Measurements from ENCODE around the gene NFKBIL1. TPM values are rescaled to one million over a fixed set of nuclear protein-coding genes. Genes with fewer than 3 reads are reported as not detected.

Gene NFKBIL1
- total RNA-seq, 1 donor = 20.0 TPM

- no peak for TF ChIP-seq CTCF (IDR thresholded peaks at IDR 0.05; ENCODE audit: insufficient read depth, low read length)
These were observed 34.2 kb downstream of the NFKBIL1 start for GRCh38 chr6:31581434-31582229.

DNA sequence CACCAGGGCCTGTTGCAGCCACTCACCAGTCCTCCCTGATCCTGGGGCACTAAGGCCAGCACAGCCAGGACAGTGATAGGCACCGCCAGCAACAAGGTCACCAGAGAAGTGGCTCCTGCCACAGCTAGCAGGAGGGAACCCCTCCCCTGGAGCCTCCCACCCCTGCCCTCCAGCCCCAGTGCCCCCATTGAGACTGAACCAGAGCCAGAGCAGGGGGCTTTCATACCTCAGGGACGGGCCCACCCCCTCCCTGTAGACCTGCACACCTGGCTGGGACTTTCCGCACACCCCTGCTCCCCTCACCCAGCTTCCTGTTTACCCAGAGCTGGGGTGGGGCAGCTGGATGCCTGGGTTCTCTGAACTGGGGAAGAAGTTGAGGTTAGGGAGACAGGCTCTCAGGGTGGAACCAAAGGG, 34.8 kb downstream of the NFKBIL1 start, which contains the start of gene LTB:
TSS of gene LTB (minus strand) at position 195 of the 414 bp plus-strand sequence. CDS start at position 188, 7 bp downstream.
- peak within 1 kb of the TSS; percentile 89 for H3K4me3 ChIP-seq (ENCODE audit: low read depth, low read length)
- DNase-seq (ENCODE audit: low read depth) = no peak
- no peak for TF ChIP-seq CTCF (IDR thresholded peaks at IDR 0.05; ENCODE audit: insufficient read depth, low read length)

More at GRCh38 chr6:31581434-31582229, 34.2 kb downstream of the NFKBIL1 start:
- peak overlapping the region; percentile 89 for H3K4me3 ChIP-seq (ENCODE audit: low read depth, low read length)
- DNase-seq (ENCODE audit: low read depth) = no peak

GRCh38 chr6:31585491-31585890, 38.1 kb downstream of the NFKBIL1 start:
- peak; percentile 27 for TF ChIP-seq CTCF (IDR thresholded peaks at IDR 0.05; ENCODE audit: insufficient read depth, low read length)
- H3K4me3 ChIP-seq (ENCODE audit: low read depth, low read length) = no peak overlapping the region
- no peak for DNase-seq (ENCODE audit: low read depth)

GRCh38 chr6:31586008-31586407, 38.6 kb downstream of the NFKBIL1 start, which contains the start of gene LST1:
Gene LST1 (plus strand): TSS chr6:31586277. CDS start chr6:31587300, 1,023 bp downstream.
- no peak for TF ChIP-seq CTCF (IDR thresholded peaks at IDR 0.05; ENCODE audit: insufficient read depth, low read length)
- DNase-seq (ENCODE audit: low read depth) = no peak
- H3K4me3 ChIP-seq (ENCODE audit: low read depth, low read length) = no peak within 1 kb of the TSS

- no peak for DNase-seq (ENCODE audit: low read depth)
- TF ChIP-seq CTCF (IDR thresholded peaks at IDR 0.05; ENCODE audit: insufficient read depth, low read length) = no peak
- no peak overlapping the region for H3K4me3 ChIP-seq (ENCODE audit: low read depth, low read length)
These were observed 39.3 kb downstream of the NFKBIL1 start for GRCh38 chr6:31586599-31587281.

- H3K4me3 ChIP-seq (ENCODE audit: low read depth, low read length) = no peak overlapping the region
- TF ChIP-seq CTCF (IDR thresholded peaks at IDR 0.05; ENCODE audit: insufficient read depth, low read length) = no peak
- DNase-seq (ENCODE audit: low read depth) = no peak
These were observed 40.7 kb downstream of the NFKBIL1 start for GRCh38 chr6:31587791-31588777.

All from fibroblast of the aortic adventitia (primary cell).